SU-DHL-6 (cell line): ENCODE measurements around the gene ISYNA1.

Experiments used
- H2AFZ ChIP-seq: fragments of 200-600 bp; sonication (generic); 2 replicates; pipeline ENCODE4 v1.6.1; 2014; ENCODE audit warnings: low read depth, mild to moderate bottlenecking, moderate library complexity, mixed read lengths, antibody characterized with exemption, low read length; ENCODE audit not compliant: severe bottlenecking
- H3F3A ChIP-seq: fragments of 200-600 bp; shearing (Covaris generic); 2 replicates; pipeline ENCODE4 v1.6.0; 2016; ENCODE audit warnings: antibody characterized with exemption, mild to moderate bottlenecking; ENCODE audit not compliant: insufficient read depth
- H3K27ac ChIP-seq: fragments of 200-600 bp; sonication (generic); 2 replicates; pipeline ENCODE4 v1.5.1; 2016; ENCODE audit warnings: low read depth, mild to moderate bottlenecking, low read length, moderate library complexity, mixed read lengths
- H3K27me3 ChIP-seq: fragments of 200-600 bp; sonication (generic), shearing (Covaris generic); 2 replicates; pipeline ENCODE4 v1.6.0; 2014; ENCODE audit warnings: mild to moderate bottlenecking, low read length
- H3K36me3 ChIP-seq: fragments of 200-600 bp; sonication (generic); 2 replicates; pipeline ENCODE4 v1.6.1; 2014; ENCODE audit warnings: mild to moderate bottlenecking, low read length, mixed read lengths
- H3K4me2 ChIP-seq: fragments of 300-600, 200-600 bp; shearing (Covaris generic), sonication (generic); 2 replicates; pipeline ENCODE4 v1.6.0; 2014; ENCODE audit warnings: low read length, low read depth, mild to moderate bottlenecking; ENCODE audit not compliant: poor library complexity, severe bottlenecking
- H3K4me3 ChIP-seq: fragments of 200-600 bp; sonication (generic); 2 replicates; pipeline ENCODE4 v1.5.1; 2014; ENCODE audit warnings: antibody characterized with exemption, low read length, mild to moderate bottlenecking, mixed read lengths; ENCODE audit not compliant: insufficient read depth, poor library complexity, severe bottlenecking
- H3K79me2 ChIP-seq: fragments of 200-600 bp; sonication (generic); 2 replicates; pipeline ENCODE4 v1.6.1; 2014; ENCODE audit warnings: mild to moderate bottlenecking, low read length, moderate library complexity; ENCODE audit not compliant: insufficient read depth
- H3K9ac ChIP-seq: fragments of 200-600 bp; sonication (generic); 2 replicates; pipeline ENCODE4 v1.7.0; 2014; ENCODE audit warnings: mild to moderate bottlenecking, low read length
- H3K9me2 ChIP-seq: fragments of 200-600 bp; sonication (generic); replicated peaks from 2 replicates; pipeline ENCODE4 v1.6.1; 2014; ENCODE audit warnings: low read length; ENCODE audit not compliant: insufficient read depth
- H3K9me3 ChIP-seq: fragments of 200-600 bp; sonication (generic); 2 replicates; pipeline ENCODE4 v1.6.1; 2014; ENCODE audit warnings: low read length, mixed read lengths; ENCODE audit not compliant: insufficient read depth
- H4K20me1 ChIP-seq: fragments of 200-600 bp; sonication (generic); 2 replicates; pipeline ENCODE4 v1.6.1; 2014; ENCODE audit warnings: low read depth, mild to moderate bottlenecking, antibody characterized with exemption, low read length, moderate library complexity, mixed read lengths
- CTCF ChIP-seq: fragments of 200-600 bp; sonication (generic); IDR thresholded peaks from one replicate; pipeline ENCODE4 v1.5.1; 2017; ENCODE audit warnings: antibody characterized with exemption, mild to moderate bottlenecking, low read length, moderate library complexity; ENCODE audit not compliant: insufficient read depth, poor library complexity, severe bottlenecking
- EZH2phosphoT487 ChIP-seq: fragments of 200-600 bp; sonication (generic), shearing (Covaris generic); conservative IDR thresholded peaks from 2 replicates; pipeline ENCODE4 v1.6.1; 2018; ENCODE audit warnings: mild to moderate bottlenecking, antibody characterized with exemption, low read length, moderate library complexity, mixed read lengths

Gene ISYNA1

GRCh38 chr19:18474366-18474887 is 36.5 kb upstream of the ISYNA1 start:
- Histone ChIP-seq H4K20me1 (no peaks in the 10 kb centered on the region), H3K4me3 (no peak overlapping the region), H2AFZ (no peak overlapping the region), H3K79me2 (peaks cover 56% of the 10 kb centered on the region), H3K4me2 (no peak overlapping the region), H3K9ac (no peak overlapping the region), H3K27ac (no peak overlapping the region), H3K9me3 (no peaks in the 10 kb centered on the region), H3K9me2 (no peaks in the 10 kb centered on the region), H3K27me3 (no peaks in the 10 kb centered on the region), H3F3A (no peaks in the 10 kb centered on the region), H3K36me3 (no peaks in the 10 kb centered on the region)
- TF ChIP-seq EZH2phosphoT487, result no peak
- no peak for TF ChIP-seq CTCF

- Histone ChIP-seq H3K9me3 (no peaks in the 10 kb centered on the region), H3K79me2 (peaks cover 51% of the 10 kb centered on the region), H3K9ac (no peak overlapping the region), H3K4me2 (no peak overlapping the region), H3K9me2 (no peaks in the 10 kb centered on the region), H2AFZ (no peak overlapping the region), H3K27ac (no peak overlapping the region), H3K27me3 (no peaks in the 10 kb centered on the region), H3F3A (no peaks in the 10 kb centered on the region), H4K20me1 (no peaks in the 10 kb centered on the region), H3K4me3 (no peak overlapping the region), H3K36me3 (no peaks in the 10 kb centered on the region)
- TF ChIP-seq CTCF, result no peak
- no peak for TF ChIP-seq EZH2phosphoT487
These were observed 35.8 kb upstream of the ISYNA1 start for GRCh38 chr19:18473706-18474087.

- Histone ChIP-seq H3K27me3 (no peaks in the 10 kb centered on the region), H3K79me2 (peaks cover 45% of the 10 kb centered on the region), H3K27ac (no peak overlapping the region), H4K20me1 (no peaks in the 10 kb centered on the region), H3K4me3 (no peak overlapping the region), H2AFZ (no peak overlapping the region), H3K9me3 (no peaks in the 10 kb centered on the region), H3K9ac (no peak overlapping the region), H3K9me2 (no peaks in the 10 kb centered on the region), H3F3A (no peaks in the 10 kb centered on the region), H3K36me3 (no peaks in the 10 kb centered on the region), H3K4me2 (no peak overlapping the region)
- no peak for TF ChIP-seq CTCF
- TF ChIP-seq EZH2phosphoT487, result no peak
These were observed 35.2 kb upstream of the ISYNA1 start for GRCh38 chr19:18473003-18473705.
